ENCODE data around the gene MKRN2OS. TPM values are rescaled to one million over a fixed set of nuclear protein-coding genes. Genes with fewer than 3 reads are reported as not detected.
A peak's percentile ranks its signal among the peaks of the same experiment; 100 is the strongest.

Gene MKRN2OS
- total RNA-seq, 2 donors from 2014 or later = 2.3 TPM; not detected in 1

GRCh38 chr3:12512534-12513118, 32.7 kb downstream of the MKRN2OS start:
- H3K27me3 ChIP-seq = no peaks in the 10 kb centered on the region
- 94 to 95% methylated on average over 4 of the region's 4 CpGs for WGBS, 2 donors
- TF ChIP-seq, protein P1, sequence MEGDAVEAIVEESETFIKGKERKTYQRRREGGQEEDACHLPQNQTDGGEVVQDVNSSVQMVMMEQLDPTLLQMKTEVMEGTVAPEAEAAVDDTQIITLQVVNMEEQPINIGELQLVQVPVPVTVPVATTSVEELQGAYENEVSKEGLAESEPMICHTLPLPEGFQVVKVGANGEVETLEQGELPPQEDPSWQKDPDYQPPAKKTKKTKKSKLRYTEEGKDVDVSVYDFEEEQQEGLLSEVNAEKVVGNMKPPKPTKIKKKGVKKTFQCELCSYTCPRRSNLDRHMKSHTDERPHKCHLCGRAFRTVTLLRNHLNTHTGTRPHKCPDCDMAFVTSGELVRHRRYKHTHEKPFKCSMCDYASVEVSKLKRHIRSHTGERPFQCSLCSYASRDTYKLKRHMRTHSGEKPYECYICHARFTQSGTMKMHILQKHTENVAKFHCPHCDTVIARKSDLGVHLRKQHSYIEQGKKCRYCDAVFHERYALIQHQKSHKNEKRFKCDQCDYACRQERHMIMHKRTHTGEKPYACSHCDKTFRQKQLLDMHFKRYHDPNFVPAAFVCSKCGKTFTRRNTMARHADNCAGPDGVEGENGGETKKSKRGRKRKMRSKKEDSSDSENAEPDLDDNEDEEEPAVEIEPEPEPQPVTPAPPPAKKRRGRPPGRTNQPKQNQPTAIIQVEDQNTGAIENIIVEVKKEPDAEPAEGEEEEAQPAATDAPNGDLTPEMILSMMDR (IDR thresholded peaks at IDR 0.05) = no peak
- TF ChIP-seq POLR2A (IDR thresholded peaks at IDR 0.05) = no peak
- H3K27ac ChIP-seq = no peak overlapping the region
- no peaks in the 10 kb centered on the region for H3K9me3 ChIP-seq
- H3K4me1 ChIP-seq = peaks cover 16% of the 10 kb centered on the region
- no peaks in the 10 kb centered on the region for H3K36me3 ChIP-seq (replicated peaks in 1 of 2; ENCODE audit: insufficient read depth in 1 of 2, low read depth in 2 of 2)
- no peak for DNase-seq
- H3K4me3 ChIP-seq = no peak overlapping the region
- intact Hi-C loops (cut with DNase I) = no loop called here
- ATAC-seq = no peak

GRCh38 chr3:12509466-12509865, 35.8 kb downstream of the MKRN2OS start:
- no peak for ATAC-seq
- TF ChIP-seq, protein P1 (IDR thresholded peaks at IDR 0.05) = no peak
- no peak for TF ChIP-seq POLR2A (IDR thresholded peaks at IDR 0.05)
- intact Hi-C loops (cut with DNase I) = no loop called here
- H3K27ac ChIP-seq = no peak overlapping the region
- H3K36me3 ChIP-seq (replicated peaks in 1 of 2; ENCODE audit: insufficient read depth in 1 of 2, low read depth in 2 of 2) = no peaks in the 10 kb centered on the region
- H3K27me3 ChIP-seq = no peaks in the 10 kb centered on the region
- H3K9me3 ChIP-seq = no peaks in the 10 kb centered on the region
- 62 to 71% methylated on average over 3 of the region's 3 CpGs for WGBS, 2 donors
- H3K4me3 ChIP-seq = no peak overlapping the region
- DNase-seq = no peak
- peaks cover 3% of the 10 kb centered on the region for H3K4me1 ChIP-seq

- 83 to 95% methylated on average over 5 of the region's 5 CpGs for WGBS, 2 donors
- intact Hi-C loops (cut with DNase I) = no loop called here
- DNase-seq = peak in 1 of 4 donors; percentile 27
- Histone ChIP-seq H3K4me3 (no peak overlapping the region), H3K4me1 (no peaks in the 10 kb centered on the region), H3K27ac (no peak overlapping the region), H3K36me3 (replicated peaks in 1 of 2; ENCODE audit: insufficient read depth in 1 of 2, low read depth in 2 of 2) (peaks cover 0 to 3% of the 10 kb centered on the region in 2 donors), H3K27me3 (no peaks in the 10 kb centered on the region), H3K9me3 (no peaks in the 10 kb centered on the region)
- TF ChIP-seq, protein P1 (IDR thresholded peaks at IDR 0.05) = no peak
- no peak for TF ChIP-seq POLR2A (IDR thresholded peaks at IDR 0.05)
- no peak for ATAC-seq
These were observed 37.0 kb downstream of the MKRN2OS start for GRCh38 chr3:12508291-12508700.

DNA sequence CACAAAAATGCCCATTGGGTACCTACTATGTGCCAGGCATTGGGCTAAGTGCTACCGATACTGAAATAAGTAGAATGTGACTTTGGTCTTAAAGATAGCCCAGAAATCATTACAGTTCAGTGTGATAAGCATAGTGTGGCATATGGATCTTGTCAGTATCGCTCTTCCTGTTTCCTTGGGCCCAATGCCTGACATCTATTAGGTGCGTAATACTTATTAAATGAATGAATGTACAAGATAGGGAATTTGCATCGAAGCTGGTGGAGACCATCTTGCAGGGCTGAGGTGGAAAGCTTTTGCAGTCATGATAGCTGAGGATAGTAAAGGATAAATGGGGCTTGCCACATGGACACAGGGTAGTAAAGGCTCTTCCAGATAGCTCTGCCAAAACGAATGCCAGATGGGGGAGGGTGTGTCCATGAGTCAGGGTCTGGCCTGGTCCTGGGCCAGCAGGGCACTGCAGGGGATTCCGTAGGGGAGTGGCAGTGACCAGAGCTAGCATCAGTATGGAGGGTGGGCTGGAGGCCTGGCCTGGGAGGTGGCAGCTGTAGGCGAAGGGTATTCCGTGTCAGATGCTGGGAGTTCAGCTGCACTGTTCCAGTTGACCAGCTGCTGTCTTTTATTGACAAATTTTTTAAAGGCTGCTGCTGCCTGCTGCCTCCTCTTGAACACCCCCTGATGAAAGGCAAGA, 37.6 kb downstream of the MKRN2OS start:
- WGBS, 2 donors = 91 to 92% methylated on average over 8 of the region's 8 CpGs
- ATAC-seq (no peak), DNase-seq (no peak)
- H3K27me3 ChIP-seq = no peaks in the 10 kb centered on the region
- peaks cover 0 to 3% of the 10 kb centered on the region in 2 donors for H3K36me3 ChIP-seq (replicated peaks in 1 of 2; ENCODE audit: insufficient read depth in 1 of 2, low read depth in 2 of 2)
- H3K9me3 ChIP-seq = no peaks in the 10 kb centered on the region
- TF ChIP-seq, protein P1 (IDR thresholded peaks at IDR 0.05) = no peak
- TF ChIP-seq POLR2A (IDR thresholded peaks at IDR 0.05) = no peak
- H3K4me1 ChIP-seq = no peaks in the 10 kb centered on the region
- no peak overlapping the region for H3K4me3 ChIP-seq
- no peak overlapping the region for H3K27ac ChIP-seq
- intact Hi-C loops (cut with DNase I) = no loop called here

All from body of pancreas (tissue), 4 donors.